ENCODE results near the gene RFC2.
A peak's percentile ranks its signal among the peaks of the same experiment; 100 is the strongest.
"Not testable (repeated sequence)": the region's sequence is repeated elsewhere in the genome, so short reads cannot be mapped to it uniquely, and the experiment has no call there.

Gene RFC2

GRCh38 chr7:74284781-74285259, 30.6 kb upstream of the RFC2 start:
- DNase-seq, result no peak

GRCh38 chr7:74283858-74284447, 29.8 kb upstream of the RFC2 start:
- no peak for DNase-seq

- DNase-seq, result no peak
Measured at GRCh38 chr7:74282748-74283459, 28.7 kb upstream of the RFC2 start.

GRCh38 chr7:74280985-74281384, 26.8 kb upstream of the RFC2 start:
- no peak for DNase-seq

- DNase-seq, result no peak
Measured at GRCh38 chr7:74277636-74278035, 23.4 kb upstream of the RFC2 start.

GRCh38 chr7:74275401-74275881, 21.2 kb upstream of the RFC2 start:
- DNase-seq, result no peak

- peak; percentile 67 for DNase-seq
Measured at GRCh38 chr7:74272305-74273038, 18.3 kb upstream of the RFC2 start.

GRCh38 chr7:74271742-74272141, 17.5 kb upstream of the RFC2 start:
- DNase-seq, result no peak

- peak; percentile 63 for DNase-seq
Measured at GRCh38 chr7:74269757-74270277, 15.6 kb upstream of the RFC2 start.

GRCh38 chr7:74267756-74268565, 13.8 kb upstream of the RFC2 start:
- DNase-seq, result no peak

- DNase-seq, result no peak
Measured at GRCh38 chr7:74266191-74266963, 12.2 kb upstream of the RFC2 start.

GRCh38 chr7:74263399-74264120, 9.4 kb upstream of the RFC2 start:
- DNase-seq, result no peak

- no peak for DNase-seq
Measured at GRCh38 chr7:74262639-74263398, 8.6 kb upstream of the RFC2 start.

GRCh38 chr7:74258639-74259038, 4.4 kb upstream of the RFC2 start:
- no peak for DNase-seq

- no peak for DNase-seq
Measured at GRCh38 chr7:74256491-74257408, 2.6 kb upstream of the RFC2 start.

- not testable (repeated sequence) for DNase-seq
Measured at GRCh38 chr7:74255461-74255860, 1.3 kb upstream of the RFC2 start.

- no peak for DNase-seq
Measured at GRCh38 chr7:74254858-74255379, 720 bp upstream of the RFC2 start.

- DNase-seq, result no peak
Measured at GRCh38 chr7:74253835-74254128, 417 bp downstream of the RFC2 start.

GRCh38 chr7:74253331-74253730, 868 bp downstream of the RFC2 start:
- DNase-seq, result no peak

Data from right kidney (tissue), 1 donor.